SK-MEL-5 (cell line): ENCODE measurements around the gene MYO10. TPM values are rescaled to one million over a fixed set of nuclear protein-coding genes. Genes with fewer than 3 reads are reported as not detected.

ENCODE experiments used
- DNase-seq: peaks from one replicate; pipeline ENCODE4 v3.0.0-alpha.2; 2016; ENCODE audit warnings: low read depth, low spot score
- in situ Hi-C: cut with HindIII; loops from 2 replicates; pipeline ENCODE4 v1.10.0; 2016; ENCODE audit warnings: low sequenced_read_pairs, high pct_unique_total_duplicates, low pct_unique_long_range_greater_than_20kb
- total RNA-seq: library from RNA; depleted of rRNA; stranded (reverse); fragments of >200 nt; shearing (Covaris generic); gene quantifications from 2 replicates; pipeline ENCODE4 v1.2.3, GENCODE V29; 2014

MYO10 gene
- total RNA-seq, 1 experiment from 2014 or later = 161 TPM

GRCh38 chr5:16952968-16953671 lies 17.0 kb upstream of the MYO10 start:
- no peak for DNase-seq
- in situ Hi-C loops = no loop called here

GRCh38 chr5:16946725-16947124 lies 10.6 kb upstream of the MYO10 start:
- DNase-seq = no peak
- in situ Hi-C loops = loop anchor here (25.0 kb wide), 1 partner anchor 241 kb away; no protein-coding TSS in a partner anchor

- DNase-seq = no peak
- in situ Hi-C loops = loop anchor here (25.0 kb wide), 1 partner anchor 242 kb away; no protein-coding TSS in a partner anchor
Measured at GRCh38 chr5:16944816-16945562, 8.9 kb upstream of the MYO10 start.

GRCh38 chr5:16943846-16944678 lies 8.0 kb upstream of the MYO10 start:
- peak; percentile 41 for DNase-seq
- in situ Hi-C loops = loop anchor here (25.0 kb wide), 1 partner anchor 243 kb away; no protein-coding TSS in a partner anchor

GRCh38 chr5:16937503-16938161 lies 1.5 kb upstream of the MYO10 start:
- in situ Hi-C loops = loop anchor here (25.0 kb wide), 1 partner anchor 250 kb away; no protein-coding TSS in a partner anchor
- DNase-seq = no peak

GRCh38 chr5:16936989-16937438 lies 926 bp upstream of the MYO10 start:
- no peak for DNase-seq
- in situ Hi-C loops = loop anchor here (25.0 kb wide), 1 partner anchor 250 kb away; no protein-coding TSS in a partner anchor

GRCh38 chr5:16935231-16936149 lies 598 bp downstream of the MYO10 start:
- in situ Hi-C loops = loop anchor here (25.0 kb wide), 1 partner anchor 252 kb away; no protein-coding TSS in a partner anchor
- peak; percentile 36 for DNase-seq

- in situ Hi-C loops = loop anchor here (25.0 kb wide), 1 partner anchor 253 kb away; no protein-coding TSS in a partner anchor
- DNase-seq = peak; percentile 35
Measured at GRCh38 chr5:16934677-16935153, 1.4 kb downstream of the MYO10 start.

- in situ Hi-C loops = loop anchor here (25.0 kb wide), 1 partner anchor 253 kb away; no protein-coding TSS in a partner anchor
Measured at GRCh38 chr5:16934123-16934522, 2.0 kb downstream of the MYO10 start.

GRCh38 chr5:16933337-16933736 lies 2.8 kb downstream of the MYO10 start:
- in situ Hi-C loops = loop anchor here (25.0 kb wide), 1 partner anchor 254 kb away; no protein-coding TSS in a partner anchor
- no peak for DNase-seq

More at GRCh38 chr5:16934123-16934522, 2.0 kb downstream of the MYO10 start:
- DNase-seq = peak; percentile 93

- DNase-seq = peak; percentile 44
- in situ Hi-C loops = loop anchor here (25.0 kb wide), 1 partner anchor 255 kb away; no protein-coding TSS in a partner anchor
Measured at GRCh38 chr5:16932401-16932800, 3.7 kb downstream of the MYO10 start.

GRCh38 chr5:16931334-16932110 lies 4.6 kb downstream of the MYO10 start:
- no peak for DNase-seq
- in situ Hi-C loops = loop anchor here (25.0 kb wide), 1 partner anchor 256 kb away; no protein-coding TSS in a partner anchor

GRCh38 chr5:16930496-16930895 lies 5.6 kb downstream of the MYO10 start:
- DNase-seq = no peak
- in situ Hi-C loops = loop anchor here (25.0 kb wide), 1 partner anchor 257 kb away; no protein-coding TSS in a partner anchor

GRCh38 chr5:16929831-16930230 lies 6.3 kb downstream of the MYO10 start:
- DNase-seq = no peak
- in situ Hi-C loops = loop anchor here (25.0 kb wide), 1 partner anchor 257 kb away; no protein-coding TSS in a partner anchor

GRCh38 chr5:16929347-16929746 lies 6.7 kb downstream of the MYO10 start:
- DNase-seq = no peak
- in situ Hi-C loops = loop anchor here (25.0 kb wide), 1 partner anchor 258 kb away; no protein-coding TSS in a partner anchor
